ENCODE data around the gene ATG2B.
"Not testable (repeated sequence)": the region's sequence is repeated elsewhere in the genome, so short reads cannot be mapped to it uniquely, and the experiment has no call there.

Gene ATG2B

GRCh38 chr14:96368534-96368933 is 5.4 kb upstream of the ATG2B start:
- H3K36me3 ChIP-seq (ENCODE audit: control insufficient read depth, insufficient read depth, low read length), result no peaks in the 10 kb centered on the region
- H3K27me3 ChIP-seq (ENCODE audit: control insufficient read depth, insufficient read depth, low read length), result no peaks in the 10 kb centered on the region
- no peak overlapping the region for H3K4me3 ChIP-seq (ENCODE audit: low read length)
- H3K9ac ChIP-seq (ENCODE audit: low read length), result no peak overlapping the region
- no peak overlapping the region for H3K27ac ChIP-seq (ENCODE audit: low read depth, low read length)
- no peaks in the 10 kb centered on the region for H3K4me1 ChIP-seq (ENCODE audit: control insufficient read depth, insufficient read depth, low read length)

- no peak overlapping the region for H3K27ac ChIP-seq (ENCODE audit: low read depth, low read length)
- H3K4me3 ChIP-seq (ENCODE audit: low read length), result peak overlapping the region; percentile 92
- no peaks in the 10 kb centered on the region for H3K27me3 ChIP-seq (ENCODE audit: control insufficient read depth, insufficient read depth, low read length)
- no peak overlapping the region for H3K9ac ChIP-seq (ENCODE audit: low read length)
- no peaks in the 10 kb centered on the region for H3K36me3 ChIP-seq (ENCODE audit: control insufficient read depth, insufficient read depth, low read length)
- H3K4me1 ChIP-seq (ENCODE audit: control insufficient read depth, insufficient read depth, low read length), result peaks cover 5% of the 10 kb centered on the region
These were observed 1.8 kb upstream of the ATG2B start for GRCh38 chr14:96364962-96365361.

GRCh38 chr14:96363751-96364336 is 703 bp upstream of the ATG2B start:
- peaks cover 5% of the 10 kb centered on the region for H3K4me1 ChIP-seq (ENCODE audit: control insufficient read depth, insufficient read depth, low read length)

GRCh38 chr14:96362071-96362964 is 823 bp downstream of the ATG2B start:
- H3K36me3 ChIP-seq (ENCODE audit: control insufficient read depth, insufficient read depth, low read length), result no peaks in the 10 kb centered on the region
- peak overlapping the region; percentile 91 for H3K27ac ChIP-seq (ENCODE audit: low read depth, low read length)
- peak overlapping the region; percentile 84 for H3K9ac ChIP-seq (ENCODE audit: low read length)
- no peaks in the 10 kb centered on the region for H3K27me3 ChIP-seq (ENCODE audit: control insufficient read depth, insufficient read depth, low read length)
- peak overlapping the region; percentile 97 for H3K4me3 ChIP-seq (ENCODE audit: low read length)
- peaks cover 5% of the 10 kb centered on the region for H3K4me1 ChIP-seq (ENCODE audit: control insufficient read depth, insufficient read depth, low read length)

More at GRCh38 chr14:96363751-96364336, 703 bp upstream of the ATG2B start:
- H3K27ac ChIP-seq (ENCODE audit: low read depth, low read length), result peak overlapping the region; percentile 35
- H3K9ac ChIP-seq (ENCODE audit: low read length), result peak overlapping the region; percentile 70
- peak overlapping the region; percentile 92 for H3K4me3 ChIP-seq (ENCODE audit: low read length)
- no peaks in the 10 kb centered on the region for H3K27me3 ChIP-seq (ENCODE audit: control insufficient read depth, insufficient read depth, low read length)
- H3K36me3 ChIP-seq (ENCODE audit: control insufficient read depth, insufficient read depth, low read length), result no peaks in the 10 kb centered on the region

GRCh38 chr14:96359959-96360358 is 3.2 kb downstream of the ATG2B start:
- Histone ChIP-seq H3K9ac (ENCODE audit: low read length) (no peak overlapping the region), H3K4me3 (ENCODE audit: low read length) (no peak overlapping the region), H3K27me3 (ENCODE audit: control insufficient read depth, insufficient read depth, low read length) (no peaks in the 10 kb centered on the region), H3K36me3 (ENCODE audit: control insufficient read depth, insufficient read depth, low read length) (no peaks in the 10 kb centered on the region), H3K4me1 (ENCODE audit: control insufficient read depth, insufficient read depth, low read length) (peaks cover 5% of the 10 kb centered on the region), H3K27ac (ENCODE audit: low read depth, low read length) (no peak overlapping the region)

GRCh38 chr14:96357216-96357615 is 5.9 kb downstream of the ATG2B start:
- Histone ChIP-seq H3K4me1 (ENCODE audit: control insufficient read depth, insufficient read depth, low read length) (peaks cover 5% of the 10 kb centered on the region), H3K36me3 (ENCODE audit: control insufficient read depth, insufficient read depth, low read length) (no peaks in the 10 kb centered on the region), H3K27ac (ENCODE audit: low read depth, low read length) (no peak overlapping the region), H3K4me3 (ENCODE audit: low read length) (no peak overlapping the region), H3K27me3 (ENCODE audit: control insufficient read depth, insufficient read depth, low read length) (no peaks in the 10 kb centered on the region), H3K9ac (ENCODE audit: low read length) (no peak overlapping the region)

- Histone ChIP-seq H3K4me1 (ENCODE audit: control insufficient read depth, insufficient read depth, low read length) (no peaks in the 10 kb centered on the region), H3K4me3 (ENCODE audit: low read length) (no peak overlapping the region), H3K27ac (ENCODE audit: low read depth, low read length) (no peak overlapping the region), H3K27me3 (ENCODE audit: control insufficient read depth, insufficient read depth, low read length) (no peaks in the 10 kb centered on the region), H3K36me3 (ENCODE audit: control insufficient read depth, insufficient read depth, low read length) (no peaks in the 10 kb centered on the region), H3K9ac (ENCODE audit: low read length) (no peak overlapping the region)
These were observed 8.9 kb downstream of the ATG2B start for GRCh38 chr14:96354246-96354645.

GRCh38 chr14:96352708-96353107 is 10.4 kb downstream of the ATG2B start:
- H3K27me3 ChIP-seq (ENCODE audit: control insufficient read depth, insufficient read depth, low read length), result no peaks in the 10 kb centered on the region
- H3K27ac ChIP-seq (ENCODE audit: low read depth, low read length), result no peak overlapping the region
- H3K9ac ChIP-seq (ENCODE audit: low read length), result no peak overlapping the region
- H3K36me3 ChIP-seq (ENCODE audit: control insufficient read depth, insufficient read depth, low read length), result no peaks in the 10 kb centered on the region
- no peak overlapping the region for H3K4me3 ChIP-seq (ENCODE audit: low read length)
- no peaks in the 10 kb centered on the region for H3K4me1 ChIP-seq (ENCODE audit: control insufficient read depth, insufficient read depth, low read length)

GRCh38 chr14:96351986-96352385 is 11.2 kb downstream of the ATG2B start:
- Histone ChIP-seq H3K4me1 (ENCODE audit: control insufficient read depth, insufficient read depth, low read length) (no peaks in the 10 kb centered on the region), H3K9ac (ENCODE audit: low read length) (no peak overlapping the region), H3K27ac (ENCODE audit: low read depth, low read length) (no peak overlapping the region), H3K36me3 (ENCODE audit: control insufficient read depth, insufficient read depth, low read length) (no peaks in the 10 kb centered on the region), H3K4me3 (ENCODE audit: low read length) (no peak overlapping the region), H3K27me3 (ENCODE audit: control insufficient read depth, insufficient read depth, low read length) (no peaks in the 10 kb centered on the region)

- Histone ChIP-seq H3K36me3 (ENCODE audit: control insufficient read depth, insufficient read depth, low read length) (no peaks in the 10 kb centered on the region), H3K27ac (ENCODE audit: low read depth, low read length) (no peak overlapping the region), H3K27me3 (ENCODE audit: control insufficient read depth, insufficient read depth, low read length) (no peaks in the 10 kb centered on the region), H3K4me1 (ENCODE audit: control insufficient read depth, insufficient read depth, low read length) (no peaks in the 10 kb centered on the region), H3K9ac (ENCODE audit: low read length) (no peak overlapping the region), H3K4me3 (ENCODE audit: low read length) (no peak overlapping the region)
These were observed 13.7 kb downstream of the ATG2B start for GRCh38 chr14:96349286-96350075.

- H3K27me3 ChIP-seq (ENCODE audit: control insufficient read depth, insufficient read depth, low read length); H3K36me3 ChIP-seq (ENCODE audit: control insufficient read depth, insufficient read depth, low read length); H3K9ac ChIP-seq (ENCODE audit: low read length); H3K4me1 ChIP-seq (ENCODE audit: control insufficient read depth, insufficient read depth, low read length); H3K27ac ChIP-seq (ENCODE audit: low read depth, low read length); H3K4me3 ChIP-seq (ENCODE audit: low read length): not testable (repeated sequence)
These were observed 15.2 kb downstream of the ATG2B start for GRCh38 chr14:96347957-96348356.

- no peak overlapping the region for H3K27ac ChIP-seq (ENCODE audit: low read depth, low read length)
- no peaks in the 10 kb centered on the region for H3K4me1 ChIP-seq (ENCODE audit: control insufficient read depth, insufficient read depth, low read length)
These were observed 17.5 kb downstream of the ATG2B start for GRCh38 chr14:96345669-96346068.

More at GRCh38 chr14:96345669-96346068, 17.5 kb downstream of the ATG2B start:
- Histone ChIP-seq H3K27me3 (ENCODE audit: control insufficient read depth, insufficient read depth, low read length) (no peaks in the 10 kb centered on the region), H3K4me3 (ENCODE audit: low read length) (no peak overlapping the region), H3K36me3 (ENCODE audit: control insufficient read depth, insufficient read depth, low read length) (no peaks in the 10 kb centered on the region), H3K9ac (ENCODE audit: low read length) (no peak overlapping the region)

Measured in rectal smooth muscle tissue (tissue), 1 donor.